Endothelial cell of umbilical vein (primary cell): Measurements from ENCODE around the gene IDH3A. TPM values are rescaled to one million over a fixed set of nuclear protein-coding genes. Genes with fewer than 3 reads are reported as not detected.

Source experiments
- BruUV-seq: library from RNA; stranded (reverse); fragments of 400-500 nt; replicated peaks from 2 replicates; lab custom pipeline; 2021; lab: Mats Ljungman, UMichigan
- CTCF ChIA-PET: fragments of 300-600, 350-600 bp; sonication (Branson Sonifier 250); formaldehyde crosslinking; loops from one replicate; lab custom pipeline; 2021; ENCODE audit warnings: antibody characterized with exemption, inconsistent platforms; lab: Charles Lee
- POLR2A ChIA-PET: fragments of 300-600, 350-600 bp; sonication (Branson Sonifier 250); formaldehyde crosslinking; loops from one replicate; lab custom pipeline; 2021; ENCODE audit warnings: antibody characterized with exemption, inconsistent platforms; lab: Charles Lee
- DNase-seq: peaks from one replicate; pipeline ENCODE4 v3.0.0-alpha.2; 2011; ENCODE audit warnings: low read depth, low spot score
- FAIRE-seq: peaks from 2 replicates; lab custom pipeline; 2011; peaks lifted over from hg19 to GRCh38; lab: Jason Lieb, UNC
- H2AFZ ChIP-seq: 2 replicates; pipeline ENCODE4 v1.6.0; 2012; ENCODE audit warnings: low read depth, low read length, control low read depth, inconsistent platforms
- H3K27ac ChIP-seq: 2 replicates; pipeline ENCODE4 v1.5.1; 2011; ENCODE audit warnings: low read depth, mild to moderate bottlenecking, control low read depth, low read length, moderate library complexity; ENCODE audit not compliant: insufficient read depth
- H3K27me3 ChIP-seq, 2 experiments: 2 replicates each; pipeline versions ENCODE4 v1.6.0 to v1.6.1; 2011; ENCODE audit warnings: low read length in 2 of 2, mixed read lengths in 1 of 2; ENCODE audit not compliant: control insufficient read depth in 2 of 2, insufficient read depth in 2 of 2
- H3K36me3 ChIP-seq, 2 experiments: 2 replicates in 1 of 2; 3 replicates in 1 of 2; pipeline ENCODE4 v1.5.1; 2011; ENCODE audit warnings: low read length in 2 of 2, mild to moderate bottlenecking in 1 of 2, moderate library complexity in 1 of 2; ENCODE audit not compliant: control insufficient read depth in 2 of 2, insufficient read depth in 2 of 2; ENCODE audit errors: extremely low read depth in 1 of 2
- H3K4me1 ChIP-seq: 3 replicates; pipeline ENCODE4 v1.5.1; 2011; ENCODE audit warnings: mild to moderate bottlenecking, low read length; ENCODE audit not compliant: control insufficient read depth, insufficient read depth; ENCODE audit errors: extremely low read depth
- H3K4me2 ChIP-seq: 2 replicates; pipeline ENCODE4 v1.6.1; 2011; ENCODE audit warnings: low read length, control low read depth, mixed read lengths; ENCODE audit not compliant: insufficient read depth
- H3K4me3 ChIP-seq, 3 experiments: fragments of 200-600 bp in 1 of 3; sonication (generic), shearing (Covaris generic) in 1 of 3; replicated peaks in 1 of 3; 2 replicates each; pipeline ENCODE4 v1.5.1; 2011 to 2016; ENCODE audit warnings: control low read depth in 3 of 3, low read length in 3 of 3, mild to moderate bottlenecking in 2 of 3, inconsistent platforms in 1 of 3, low read depth in 1 of 3, moderate library complexity in 1 of 3; ENCODE audit not compliant: insufficient read depth in 1 of 3
- H3K79me2 ChIP-seq: 2 replicates; pipeline ENCODE4 v1.6.0; 2012; ENCODE audit warnings: low read length, inconsistent platforms; ENCODE audit not compliant: control insufficient read depth, insufficient read depth
- H3K9ac ChIP-seq: replicated peaks from 2 replicates; pipeline ENCODE3; 2011; ENCODE audit warnings: low read length, control low read depth; ENCODE audit not compliant: insufficient read depth; ENCODE audit errors: extremely low read depth
- H3K9me1 ChIP-seq: replicated peaks from 3 replicates; pipeline ENCODE4 v1.6.0; 2011; ENCODE audit warnings: mild to moderate bottlenecking, low read length; ENCODE audit not compliant: control insufficient read depth, insufficient read depth; ENCODE audit errors: extremely low read depth
- H3K9me3 ChIP-seq: replicated peaks from 2 replicates; pipeline ENCODE4 v1.5.1; 2012; ENCODE audit warnings: low read length, inconsistent platforms; ENCODE audit not compliant: control insufficient read depth, insufficient read depth
- H4K20me1 ChIP-seq: replicated peaks from 2 replicates; pipeline ENCODE3; 2011; ENCODE audit warnings: mild to moderate bottlenecking, low read length; ENCODE audit not compliant: control insufficient read depth, insufficient read depth; ENCODE audit errors: extremely low read depth
- EZH2 ChIP-seq: IDR thresholded peaks from 2 replicates; pipeline ENCODE4 v1.6.1; 2012; ENCODE audit warnings: borderline replicate concordance, low read depth, mild to moderate bottlenecking, moderate library complexity, low read length, inconsistent platforms; ENCODE audit not compliant: severe bottlenecking
- FOS ChIP-seq: IDR thresholded peaks from 2 replicates; pipeline ENCODE4 v1.6.1; 2011; ENCODE audit warnings: mild to moderate bottlenecking, low read length, moderate library complexity, borderline replicate concordance; ENCODE audit not compliant: insufficient read depth
- GATA2 ChIP-seq: IDR thresholded peaks from 2 replicates; pipeline ENCODE4 v1.7.0; 2011; ENCODE audit warnings: low read depth, mild to moderate bottlenecking, moderate library complexity, mixed read lengths, low read length; ENCODE audit not compliant: insufficient read length, insufficient read depth
- JUN ChIP-seq: IDR thresholded peaks from 2 replicates; pipeline ENCODE4 v1.6.1; 2011; ENCODE audit warnings: borderline replicate concordance, low read depth; ENCODE audit not compliant: insufficient read length, insufficient read depth
- MYC ChIP-seq: IDR thresholded peaks from one replicate; pipeline ENCODE4 v1.6.1; 2011; ENCODE audit warnings: mild to moderate bottlenecking, low read depth, low read length
- POLR2A ChIP-seq: IDR thresholded peaks from 2 replicates; pipeline ENCODE4 v1.6.1; 2012; ENCODE audit warnings: low read depth, mild to moderate bottlenecking, control low read depth, low read length
- POLR2AphosphoS5 ChIP-seq: IDR thresholded peaks from 2 replicates; pipeline ENCODE4 v1.6.1; 2012; ENCODE audit warnings: low read depth, mild to moderate bottlenecking, control low read depth, low read length, moderate library complexity; ENCODE audit not compliant: insufficient read depth
- dilution Hi-C: fragments of 300-500 bp; cut with MboI; formaldehyde crosslinking; loops from one replicate; pipeline ENCODE4 v1.15.0; 2019; ENCODE audit warnings: low sequenced_read_pairs; ENCODE audit not compliant: extremely low pct_ligation_motif_present
- intact Hi-C: fragments of 100-400 bp; cut with micrococcal nuclease; formaldehyde crosslinking; loops from one replicate; pipeline ENCODE4 v1.10.0; 2022
- polyA plus RNA-seq, 4 experiments: library from polyadenylated mRNA; depleted of rRNA in 3 of 4; stranded (reverse) in 3 of 4; unstranded in 1 of 4; fragments of >200 nt; gene quantifications; 2 replicates each; pipeline versions ENCODE4 v1.2.1 to v1.2.3, GENCODE V29; 2011 to 2012; ENCODE audit warnings: missing spikeins in 1 of 4
- total RNA-seq: library from RNA; stranded (reverse); gene quantifications from 2 replicates; pipeline ENCODE4 v1.2.3, GENCODE V29; 2021
- TF ChIP-seq, protein P1 (sequence below): IDR thresholded peaks from 2 replicates; pipeline ENCODE4 v1.6.1; 2011; ENCODE audit not compliant: insufficient read depth, insufficient read length
- TF ChIP-seq, protein P2 (sequence below), 2 donors: IDR thresholded peaks; 1 replicate in 1 of 2; 2 replicates in 1 of 2; pipeline ENCODE4 v1.5.1; 2011; ENCODE audit warnings: low read length in 2 of 2, mild to moderate bottlenecking in 2 of 2, moderate library complexity in 2 of 2, control low read depth in 1 of 2, inconsistent platforms in 1 of 2, low read depth in 1 of 2; ENCODE audit not compliant: insufficient read depth in 1 of 2; ENCODE audit errors: extremely low read depth in 1 of 2

IDH3A gene
- total and polyA plus RNA-seq, 2 donors (not counting 3 experiments of a cell fraction or from before 2014, with no cell fraction given): 35.5 to 63.9 TPM

DNA sequence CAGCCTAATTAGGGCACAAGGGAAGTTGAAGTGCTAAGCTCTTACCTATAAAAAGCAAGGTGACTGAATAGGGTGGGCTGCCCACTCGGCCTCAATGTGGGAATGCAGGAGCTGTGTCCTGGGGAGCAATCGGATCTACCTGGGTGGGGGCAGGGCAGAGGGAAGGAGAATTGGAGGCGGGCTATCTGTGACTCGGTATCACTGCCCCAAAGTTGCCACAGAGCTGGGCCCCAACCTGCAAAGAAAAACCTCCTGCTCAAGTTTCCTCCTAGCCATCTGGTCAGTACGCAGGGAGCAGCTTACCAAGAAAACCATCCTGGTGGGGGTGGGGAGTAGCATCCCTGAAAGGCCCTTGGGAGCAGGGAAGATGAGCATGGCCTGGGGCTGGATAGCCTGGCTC lies 28.6 kb upstream of the IDH3A start:
- no peak overlapping the region for H3K9ac ChIP-seq
- H3K4me2 ChIP-seq: no peak overlapping the region
- ChIA-PET CTCF (interaction anchor here (1.3 to 2.4 kb wide), 3 partner anchors 11 to 75 kb away, joined by 4 to 12 read pairs (median 11); partner anchors contain the start of gene CIB2), POLR2A (no interaction called here)
- TF ChIP-seq FOS: no peak
- no peak for TF ChIP-seq EZH2
- TF ChIP-seq POLR2A: no peak
- TF ChIP-seq, protein P1, sequence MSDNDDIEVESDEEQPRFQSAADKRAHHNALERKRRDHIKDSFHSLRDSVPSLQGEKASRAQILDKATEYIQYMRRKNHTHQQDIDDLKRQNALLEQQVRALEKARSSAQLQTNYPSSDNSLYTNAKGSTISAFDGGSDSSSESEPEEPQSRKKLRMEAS: no peak
- no peak for TF ChIP-seq MYC
- TF ChIP-seq, protein P2, sequence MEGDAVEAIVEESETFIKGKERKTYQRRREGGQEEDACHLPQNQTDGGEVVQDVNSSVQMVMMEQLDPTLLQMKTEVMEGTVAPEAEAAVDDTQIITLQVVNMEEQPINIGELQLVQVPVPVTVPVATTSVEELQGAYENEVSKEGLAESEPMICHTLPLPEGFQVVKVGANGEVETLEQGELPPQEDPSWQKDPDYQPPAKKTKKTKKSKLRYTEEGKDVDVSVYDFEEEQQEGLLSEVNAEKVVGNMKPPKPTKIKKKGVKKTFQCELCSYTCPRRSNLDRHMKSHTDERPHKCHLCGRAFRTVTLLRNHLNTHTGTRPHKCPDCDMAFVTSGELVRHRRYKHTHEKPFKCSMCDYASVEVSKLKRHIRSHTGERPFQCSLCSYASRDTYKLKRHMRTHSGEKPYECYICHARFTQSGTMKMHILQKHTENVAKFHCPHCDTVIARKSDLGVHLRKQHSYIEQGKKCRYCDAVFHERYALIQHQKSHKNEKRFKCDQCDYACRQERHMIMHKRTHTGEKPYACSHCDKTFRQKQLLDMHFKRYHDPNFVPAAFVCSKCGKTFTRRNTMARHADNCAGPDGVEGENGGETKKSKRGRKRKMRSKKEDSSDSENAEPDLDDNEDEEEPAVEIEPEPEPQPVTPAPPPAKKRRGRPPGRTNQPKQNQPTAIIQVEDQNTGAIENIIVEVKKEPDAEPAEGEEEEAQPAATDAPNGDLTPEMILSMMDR (IDR thresholded peaks at IDR 0.05; ENCODE audit: extremely low read depth in 1 of 2, insufficient read depth in 1 of 2, low read depth in 1 of 2, low read length in 2 of 2): no peak
- no peak for TF ChIP-seq POLR2AphosphoS5
- TF ChIP-seq JUN: no peak
- TF ChIP-seq GATA2: no peak
- H3K79me2 ChIP-seq: no peaks in the 10 kb centered on the region
- intact Hi-C loops: no loop called here
- H3K9me3 ChIP-seq: no peaks in the 10 kb centered on the region
- no peaks in the 10 kb centered on the region for H3K27me3 ChIP-seq
- H3K9me1 ChIP-seq: no peaks in the 10 kb centered on the region
- DNase-seq (no peak), FAIRE-seq (no peak)
- H3K27ac ChIP-seq: no peak overlapping the region
- H2AFZ ChIP-seq: no peak overlapping the region
- no peaks in the 10 kb centered on the region for H4K20me1 ChIP-seq
- no peak overlapping the region for H3K4me3 ChIP-seq
- H3K4me1 ChIP-seq: no peaks in the 10 kb centered on the region
- no TSS peak for BruUV-seq
- dilution Hi-C loops: no loop called here
- H3K36me3 ChIP-seq: no peaks in the 10 kb centered on the region
